Stimulated activated CD4-positive, alpha-beta T cell treated with anti-CD3 and anti-CD28 coated beads, TNF-alpha, amount 100 ng/mL, for 4 hours (primary cell): ENCODE results near the gene TMEM167B.
"Not testable (repeated sequence)": the region's sequence is repeated elsewhere in the genome, so short reads cannot be mapped to it uniquely, and the experiment has no call there.

Experiments
- DNase-seq, 3 experiments: peaks; one replicate each; pipeline ENCODE4 v3.0.0-alpha.2; 2020; ENCODE audit warnings: low read depth in 3 of 3

TMEM167B gene

DNA sequence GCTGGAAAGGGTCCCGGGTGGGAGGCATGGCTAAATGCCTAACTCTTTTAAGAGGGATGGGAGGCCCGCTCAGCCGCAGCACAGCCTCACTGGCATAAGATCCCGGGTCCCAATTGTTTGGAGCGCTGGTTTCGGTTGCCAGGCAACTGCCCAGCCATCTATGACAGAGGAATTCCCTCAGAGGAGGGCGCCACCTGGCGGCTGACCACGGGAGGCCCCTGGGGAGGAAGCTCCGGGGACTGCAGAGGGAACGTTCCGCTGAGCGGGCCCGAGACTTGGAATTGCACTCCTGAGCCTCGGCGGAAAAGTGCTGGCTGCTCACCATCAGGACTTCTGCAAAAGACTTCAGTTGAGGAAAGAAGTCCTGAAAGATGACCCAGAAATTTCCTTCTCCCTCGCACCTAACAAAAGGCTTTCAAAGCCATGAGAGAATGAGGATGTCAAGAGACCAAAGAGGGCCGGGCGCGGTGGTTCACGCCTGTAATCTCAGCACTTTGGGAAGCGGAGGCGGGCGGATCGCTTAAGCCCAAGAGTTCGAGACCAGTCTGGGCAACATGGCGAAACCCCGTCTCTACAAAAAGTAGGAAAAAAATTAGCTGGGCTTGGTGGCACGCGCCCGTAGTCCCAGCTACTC is 22.2 kb downstream of the TMEM167B start:
- DNase-seq = peak; percentile 78 to 82 (median 79)

- peak; percentile 61 to 93 (median 89) for DNase-seq
Observed at GRCh38 chr1:109113590-109114341, 23.2 kb downstream of the TMEM167B start, which contains the start of gene ELAPOR1. Gene ELAPOR1 (plus strand): TSS chr1:109114115. CDS start chr1:109114184, 69 bp downstream.

GRCh38 chr1:109114342-109114674 is 23.7 kb downstream of the TMEM167B start:
- no peak for DNase-seq

GRCh38 chr1:109115685-109116084 is 25.1 kb downstream of the TMEM167B start:
- DNase-seq = no peak

- DNase-seq = no peak
Observed at GRCh38 chr1:109116286-109116685, 25.7 kb downstream of the TMEM167B start.

DNA sequence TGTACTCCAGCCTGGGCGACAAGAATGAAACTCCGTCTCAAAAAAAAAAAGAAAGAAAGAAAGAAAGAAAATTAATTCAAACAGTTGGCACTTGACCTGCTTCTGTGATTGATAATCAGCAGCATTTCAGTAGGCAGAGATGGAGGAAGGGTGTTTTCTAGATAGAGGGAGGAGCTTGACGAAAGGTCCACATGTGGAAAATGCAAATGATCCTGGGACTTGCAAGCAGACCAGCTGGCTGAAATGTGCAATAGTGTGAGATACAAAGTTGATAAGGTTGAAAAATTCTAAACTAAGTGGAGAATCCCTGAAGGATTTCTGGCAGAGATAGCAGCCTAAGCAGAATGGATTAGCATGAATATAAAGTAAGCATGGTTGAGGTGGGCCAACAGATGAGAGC is 27.5 kb downstream of the TMEM167B start:
- DNase-seq = no peak

- DNase-seq = no peak
Observed at GRCh38 chr1:109120356-109120755, 29.8 kb downstream of the TMEM167B start.

- no peak for DNase-seq
Observed at GRCh38 chr1:109131059-109131458, 40.5 kb downstream of the TMEM167B start.

DNA sequence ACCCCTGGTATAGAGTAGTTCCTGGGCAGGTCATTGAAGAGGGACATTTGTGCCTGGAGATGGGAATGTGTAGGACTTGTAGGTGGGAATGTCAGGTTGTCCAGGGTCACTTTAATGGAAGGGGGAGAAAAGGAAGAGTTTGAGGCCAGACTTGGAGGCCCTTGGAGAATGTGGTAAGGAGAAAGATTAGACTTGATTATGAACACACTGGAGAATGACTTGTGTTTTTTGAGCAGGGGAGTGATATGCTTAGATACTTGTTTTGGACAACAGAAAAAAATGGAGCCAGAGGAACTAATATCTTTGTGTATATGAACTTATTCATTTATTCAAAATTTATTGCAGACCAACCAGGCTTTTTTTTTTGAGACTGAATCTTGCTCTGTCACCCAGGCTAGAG is 41.2 kb downstream of the TMEM167B start:
- DNase-seq = no peak

DNA sequence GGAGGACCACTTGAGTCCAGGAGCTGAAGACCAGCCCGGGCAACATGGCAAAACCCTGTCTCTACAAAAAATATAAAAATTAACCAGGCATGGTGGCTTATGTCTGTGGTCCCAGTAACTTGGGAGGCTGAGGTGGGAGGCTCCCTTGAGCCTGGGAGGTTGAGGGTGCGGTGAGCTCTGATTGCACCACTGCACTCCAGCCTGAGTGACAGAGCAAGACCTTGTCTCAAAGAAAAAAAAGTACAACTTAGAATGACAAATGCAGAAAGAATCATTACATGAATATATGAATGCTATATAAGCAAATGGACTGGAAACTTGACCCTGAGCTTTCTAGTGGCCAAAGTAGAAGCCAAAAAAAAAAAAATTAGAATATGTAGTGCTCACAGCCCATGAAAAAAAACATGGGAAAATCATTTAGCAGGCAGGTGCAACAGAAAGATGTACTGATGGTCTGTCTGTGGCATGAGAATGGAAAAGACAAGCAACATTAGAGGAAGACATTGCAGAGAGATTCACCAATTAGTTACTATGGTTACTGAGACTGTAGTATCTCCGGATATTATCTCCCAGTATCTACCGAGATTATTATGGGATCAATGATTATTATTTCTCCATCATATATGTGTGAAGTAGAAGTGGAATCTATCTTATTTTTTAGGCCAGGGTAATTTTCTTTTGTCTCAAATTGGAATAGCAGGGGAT is 42.6 kb downstream of the TMEM167B start:
- DNase-seq = no peak

GRCh38 chr1:109133815-109134214 is 43.3 kb downstream of the TMEM167B start:
- DNase-seq = no peak

DNA sequence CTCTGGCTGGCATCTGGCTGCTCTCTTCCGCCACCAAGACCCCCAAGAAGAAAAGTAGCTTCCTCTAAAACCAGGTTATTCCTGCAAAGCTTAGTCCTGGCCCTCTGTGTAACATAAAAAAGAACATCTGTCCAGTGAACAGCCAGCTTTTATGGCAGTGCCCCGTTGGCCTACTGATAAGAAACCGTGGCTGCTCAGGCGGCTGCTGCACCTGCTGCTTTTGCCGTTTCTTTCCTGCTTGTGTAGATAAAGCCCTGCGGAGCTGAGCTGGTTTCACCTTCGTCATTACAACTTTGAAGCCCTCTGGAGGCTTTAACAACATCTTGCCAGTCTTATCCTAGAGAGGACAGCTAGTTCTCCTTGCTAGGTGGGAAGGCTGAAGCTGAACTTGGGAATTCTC is 43.9 kb downstream of the TMEM167B start:
- DNase-seq = no peak

DNA sequence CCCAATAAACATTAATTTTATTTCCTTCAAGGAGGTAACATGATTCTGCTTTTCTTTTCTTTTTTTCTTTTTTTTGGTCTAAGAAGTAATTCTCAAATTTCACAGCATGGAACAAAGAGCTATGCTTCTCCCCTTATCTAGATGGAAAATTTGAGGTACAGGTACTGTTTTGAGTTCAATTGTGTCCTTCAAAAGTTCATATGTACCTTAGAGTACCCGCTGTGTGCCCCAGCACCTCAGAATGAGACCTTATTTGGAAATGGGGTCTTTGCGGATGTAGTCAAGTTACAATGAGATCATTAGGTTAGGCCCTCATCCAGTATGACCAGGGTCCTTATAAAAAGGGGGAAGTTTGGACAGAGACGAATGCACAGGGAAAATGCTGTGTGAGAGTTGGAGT is 45.4 kb downstream of the TMEM167B start:
- no peak for DNase-seq

- no peak for DNase-seq
Observed at GRCh38 chr1:109136766-109137165, 46.2 kb downstream of the TMEM167B start.

DNA sequence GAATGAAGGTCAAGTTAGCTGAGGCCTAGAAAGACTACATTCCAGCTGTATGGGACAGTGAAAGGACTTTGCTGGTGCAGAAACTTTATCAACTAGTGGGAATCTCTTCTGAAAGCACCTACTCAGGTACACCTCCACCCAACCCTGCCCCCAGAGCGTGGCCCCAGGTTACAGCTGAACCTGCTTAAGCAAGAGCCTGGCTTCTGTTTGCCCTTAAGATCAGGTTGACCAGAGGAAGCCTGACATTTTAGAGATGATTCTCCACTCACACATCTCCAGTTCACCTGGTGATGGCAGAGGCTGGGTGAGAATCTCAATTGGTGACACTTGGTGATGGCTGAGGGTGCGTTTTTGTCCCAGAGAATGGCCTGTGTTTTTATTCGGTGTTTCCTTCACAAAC is 47.4 kb downstream of the TMEM167B start:
- no peak for DNase-seq

DNA sequence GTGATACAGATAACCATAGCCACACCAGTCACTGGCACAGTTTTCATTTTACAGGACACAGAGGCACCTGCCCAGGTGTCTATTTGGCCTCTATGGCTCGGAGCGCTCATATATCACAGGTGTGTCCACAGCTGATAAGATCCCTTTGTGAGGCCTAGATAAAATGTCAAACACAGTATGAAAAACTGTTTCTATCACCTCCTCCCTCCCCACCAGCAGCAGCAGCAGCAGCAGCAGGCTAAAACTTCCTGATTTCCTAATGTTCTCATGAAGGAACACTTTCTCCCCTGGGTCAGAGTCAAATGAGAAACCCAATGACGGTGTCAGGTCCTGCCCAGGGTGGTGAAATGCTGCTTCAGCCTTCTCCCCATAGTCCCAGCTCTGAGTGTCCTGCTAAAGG is 47.8 kb downstream of the TMEM167B start:
- no peak for DNase-seq

DNA sequence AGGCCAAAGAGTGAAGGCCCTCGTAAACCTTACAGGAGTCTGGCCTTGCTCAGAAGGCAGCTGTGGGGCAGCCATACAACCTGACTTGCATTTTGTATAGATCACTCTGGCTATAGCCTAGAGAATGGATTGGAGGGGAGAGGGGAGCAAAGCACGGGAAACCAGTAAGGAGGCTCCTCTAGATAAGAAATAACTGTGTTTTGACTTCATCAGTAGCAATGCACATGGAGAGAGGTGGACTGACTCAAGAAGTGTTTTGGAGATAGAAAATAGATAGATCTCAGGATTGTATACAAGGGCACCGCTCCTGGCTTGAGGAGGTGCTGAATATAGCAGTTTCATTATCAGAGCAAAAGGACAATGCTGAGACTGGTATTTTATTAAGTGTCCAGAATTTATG is 49.8 kb downstream of the TMEM167B start:
- DNase-seq = no peak

- DNase-seq = no peak
Observed at GRCh38 chr1:109142260-109142659, 51.7 kb downstream of the TMEM167B start.

DNA sequence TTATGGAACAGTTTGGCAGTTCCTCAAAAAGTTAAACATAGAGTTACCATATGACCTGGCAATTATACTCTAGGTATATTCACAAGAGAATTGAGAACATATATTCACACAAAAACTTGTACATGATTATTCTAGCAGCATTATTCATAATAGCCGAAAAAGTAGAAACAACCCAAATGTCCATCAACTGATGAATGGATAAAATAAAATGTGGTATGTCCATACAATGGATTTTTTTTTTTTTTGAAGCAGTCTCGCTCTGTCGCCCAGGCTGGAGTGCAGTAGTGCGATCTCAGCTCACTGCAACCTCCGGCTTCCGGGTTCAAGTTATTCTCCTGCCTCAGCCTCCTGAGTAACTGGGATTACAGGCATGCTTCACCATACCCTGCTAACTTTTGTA is 52.2 kb downstream of the TMEM167B start:
- not testable (repeated sequence) for DNase-seq
